ENCODE measurements around the gene WIPF1.

DNA sequence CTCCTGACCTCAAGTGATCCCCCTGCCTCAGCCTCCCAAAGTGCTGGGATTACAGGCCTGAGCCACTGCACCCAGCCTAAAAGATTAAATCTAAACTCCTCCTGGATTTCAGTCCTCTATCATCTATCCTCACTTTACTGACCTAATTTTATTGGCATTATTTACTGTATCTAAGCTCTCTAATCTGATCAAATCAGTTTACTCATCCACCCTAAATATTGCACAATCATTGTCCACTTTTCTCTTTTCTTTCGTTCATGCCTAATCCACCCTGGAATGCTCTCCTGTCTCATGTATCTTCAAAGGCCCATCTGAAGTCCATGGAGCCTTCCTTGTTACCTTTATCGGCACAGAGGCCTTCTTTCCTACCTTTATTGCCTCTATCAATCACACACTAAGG lies 79.2 kb downstream of the WIPF1 start:
- TF ChIP-seq, protein P1, sequence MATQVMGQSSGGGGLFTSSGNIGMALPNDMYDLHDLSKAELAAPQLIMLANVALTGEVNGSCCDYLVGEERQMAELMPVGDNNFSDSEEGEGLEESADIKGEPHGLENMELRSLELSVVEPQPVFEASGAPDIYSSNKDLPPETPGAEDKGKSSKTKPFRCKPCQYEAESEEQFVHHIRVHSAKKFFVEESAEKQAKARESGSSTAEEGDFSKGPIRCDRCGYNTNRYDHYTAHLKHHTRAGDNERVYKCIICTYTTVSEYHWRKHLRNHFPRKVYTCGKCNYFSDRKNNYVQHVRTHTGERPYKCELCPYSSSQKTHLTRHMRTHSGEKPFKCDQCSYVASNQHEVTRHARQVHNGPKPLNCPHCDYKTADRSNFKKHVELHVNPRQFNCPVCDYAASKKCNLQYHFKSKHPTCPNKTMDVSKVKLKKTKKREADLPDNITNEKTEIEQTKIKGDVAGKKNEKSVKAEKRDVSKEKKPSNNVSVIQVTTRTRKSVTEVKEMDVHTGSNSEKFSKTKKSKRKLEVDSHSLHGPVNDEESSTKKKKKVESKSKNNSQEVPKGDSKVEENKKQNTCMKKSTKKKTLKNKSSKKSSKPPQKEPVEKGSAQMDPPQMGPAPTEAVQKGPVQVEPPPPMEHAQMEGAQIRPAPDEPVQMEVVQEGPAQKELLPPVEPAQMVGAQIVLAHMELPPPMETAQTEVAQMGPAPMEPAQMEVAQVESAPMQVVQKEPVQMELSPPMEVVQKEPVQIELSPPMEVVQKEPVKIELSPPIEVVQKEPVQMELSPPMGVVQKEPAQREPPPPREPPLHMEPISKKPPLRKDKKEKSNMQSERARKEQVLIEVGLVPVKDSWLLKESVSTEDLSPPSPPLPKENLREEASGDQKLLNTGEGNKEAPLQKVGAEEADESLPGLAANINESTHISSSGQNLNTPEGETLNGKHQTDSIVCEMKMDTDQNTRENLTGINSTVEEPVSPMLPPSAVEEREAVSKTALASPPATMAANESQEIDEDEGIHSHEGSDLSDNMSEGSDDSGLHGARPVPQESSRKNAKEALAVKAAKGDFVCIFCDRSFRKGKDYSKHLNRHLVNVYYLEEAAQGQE (IDR thresholded peaks at IDR 0.05; ENCODE audit: insufficient read depth in 1 of 2, low read depth in 2 of 2, low read length in 2 of 2): no peak
- no peak for TF ChIP-seq POLR2AphosphoS5 (IDR thresholded peaks at IDR 0.05; ENCODE audit: low read depth, low read length)
- no peak for TF ChIP-seq TAF1 (IDR thresholded peaks at IDR 0.05; ENCODE audit: borderline replicate concordance, insufficient read depth, low read length)

Data from PFSK-1 (cell line).